Parathyroid adenoma (tissue), 2 donors: Measurements from ENCODE around the gene BEGAIN.

Experiments
- H2AFZ ChIP-seq: fragments of 300-600 bp; sonication (generic); one replicate; pipeline ENCODE4 v1.7.0; 2017; ENCODE audit warnings: antibody characterized with exemption, mild to moderate bottlenecking
- H3K27ac ChIP-seq: fragments of 300-600 bp; sonication (generic); one replicate; pipeline ENCODE4 v1.7.0; 2017
- H3K27me3 ChIP-seq: fragments of 300-600 bp; sonication (generic); one replicate; pipeline ENCODE4 v1.7.0; 2017; ENCODE audit warnings: low read length; ENCODE audit not compliant: control insufficient read depth, insufficient read depth
- H3K36me3 ChIP-seq: fragments of 300-600 bp; sonication (generic); one replicate; pipeline ENCODE4 v1.7.0; 2017; ENCODE audit warnings: low read length; ENCODE audit not compliant: control insufficient read depth, insufficient read depth
- H3K4me1 ChIP-seq: fragments of 300-600 bp; sonication (generic); one replicate; pipeline ENCODE4 v1.7.0; 2017; ENCODE audit warnings: control low read depth
- H3K4me2 ChIP-seq: fragments of 300-600 bp; sonication (generic); one replicate; pipeline ENCODE4 v1.7.0; 2017; ENCODE audit warnings: low read length
- H3K4me3 ChIP-seq: fragments of 300-600 bp; sonication (generic); one replicate; pipeline ENCODE4 v1.7.0; 2017; ENCODE audit warnings: low read depth, low read length
- H3K79me2 ChIP-seq: fragments of 300-600 bp; sonication (generic); one replicate; pipeline ENCODE4 v1.7.0; 2017; ENCODE audit warnings: control low read depth
- H3K9ac ChIP-seq: fragments of 300-600 bp; sonication (generic); one replicate; pipeline ENCODE4 v1.7.0; 2017; ENCODE audit warnings: mild to moderate bottlenecking
- H3K9me3 ChIP-seq: fragments of 300-600 bp; sonication (generic); one replicate; pipeline ENCODE4 v1.7.0; 2017; ENCODE audit warnings: low read length; ENCODE audit not compliant: control insufficient read depth
- TF ChIP-seq, protein P1 (sequence below): fragments of 300-600 bp; sonication (generic); IDR thresholded peaks from one replicate; pipeline ENCODE4 v1.7.0; 2017; ENCODE audit warnings: antibody characterized with exemption, mild to moderate bottlenecking
- donor health status: primary hyperparathyroidism.

Gene BEGAIN

DNA sequence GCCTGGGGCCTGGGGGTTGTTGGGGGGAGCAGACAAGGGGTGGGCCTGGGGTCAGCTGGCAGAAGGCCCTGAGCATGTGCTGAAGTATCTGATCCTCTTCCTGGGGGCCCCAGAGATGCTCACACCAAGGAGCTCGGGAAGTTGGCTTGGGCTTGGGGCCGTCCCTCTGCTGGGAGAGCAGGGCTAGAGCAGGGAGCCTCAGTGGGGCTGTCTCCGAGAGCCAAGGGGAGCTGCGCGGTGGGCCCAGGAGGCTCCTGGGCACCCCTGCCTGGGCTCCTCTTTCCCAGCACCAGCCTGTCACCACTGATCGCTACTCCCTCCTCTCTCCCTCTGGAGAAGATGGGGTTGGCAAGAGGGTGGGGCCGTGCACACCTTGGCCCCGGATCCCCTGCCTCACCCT is 28.3 kb downstream of the BEGAIN start:
- Histone ChIP-seq H2AFZ (no peak overlapping the region), H3K27me3 (no peaks in the 10 kb centered on the region), H3K4me2 (no peak overlapping the region), H3K9ac (no peak overlapping the region), H3K79me2 (peaks cover 4% of the 10 kb centered on the region), H3K9me3 (no peaks in the 10 kb centered on the region), H3K27ac (no peak overlapping the region), H3K36me3 (no peaks in the 10 kb centered on the region), H3K4me3 (no peak overlapping the region), H3K4me1 (peaks cover 4% of the 10 kb centered on the region)
- TF ChIP-seq, protein P1, sequence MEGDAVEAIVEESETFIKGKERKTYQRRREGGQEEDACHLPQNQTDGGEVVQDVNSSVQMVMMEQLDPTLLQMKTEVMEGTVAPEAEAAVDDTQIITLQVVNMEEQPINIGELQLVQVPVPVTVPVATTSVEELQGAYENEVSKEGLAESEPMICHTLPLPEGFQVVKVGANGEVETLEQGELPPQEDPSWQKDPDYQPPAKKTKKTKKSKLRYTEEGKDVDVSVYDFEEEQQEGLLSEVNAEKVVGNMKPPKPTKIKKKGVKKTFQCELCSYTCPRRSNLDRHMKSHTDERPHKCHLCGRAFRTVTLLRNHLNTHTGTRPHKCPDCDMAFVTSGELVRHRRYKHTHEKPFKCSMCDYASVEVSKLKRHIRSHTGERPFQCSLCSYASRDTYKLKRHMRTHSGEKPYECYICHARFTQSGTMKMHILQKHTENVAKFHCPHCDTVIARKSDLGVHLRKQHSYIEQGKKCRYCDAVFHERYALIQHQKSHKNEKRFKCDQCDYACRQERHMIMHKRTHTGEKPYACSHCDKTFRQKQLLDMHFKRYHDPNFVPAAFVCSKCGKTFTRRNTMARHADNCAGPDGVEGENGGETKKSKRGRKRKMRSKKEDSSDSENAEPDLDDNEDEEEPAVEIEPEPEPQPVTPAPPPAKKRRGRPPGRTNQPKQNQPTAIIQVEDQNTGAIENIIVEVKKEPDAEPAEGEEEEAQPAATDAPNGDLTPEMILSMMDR, result no peak

GRCh38 chr14:100558226-100558625 is 29.0 kb downstream of the BEGAIN start:
- TF ChIP-seq, protein P1, result no peak
- peaks cover 4% of the 10 kb centered on the region for H3K4me1 ChIP-seq
- H3K9me3 ChIP-seq, result no peaks in the 10 kb centered on the region
- no peaks in the 10 kb centered on the region for H3K36me3 ChIP-seq
- H3K4me2 ChIP-seq, result no peak overlapping the region
- H3K27ac ChIP-seq, result no peak overlapping the region
- H3K27me3 ChIP-seq, result no peaks in the 10 kb centered on the region
- H3K4me3 ChIP-seq, result no peak overlapping the region
- no peak overlapping the region for H2AFZ ChIP-seq
- peaks cover 4% of the 10 kb centered on the region for H3K79me2 ChIP-seq
- H3K9ac ChIP-seq, result no peak overlapping the region

GRCh38 chr14:100557658-100558057 is 29.6 kb downstream of the BEGAIN start:
- Histone ChIP-seq H3K9me3 (no peaks in the 10 kb centered on the region), H3K9ac (no peak overlapping the region), H3K4me1 (peaks cover 4% of the 10 kb centered on the region), H3K36me3 (no peaks in the 10 kb centered on the region), H3K4me2 (no peak overlapping the region), H3K79me2 (peaks cover 4% of the 10 kb centered on the region), H3K27ac (no peak overlapping the region), H2AFZ (no peak overlapping the region), H3K27me3 (no peaks in the 10 kb centered on the region), H3K4me3 (no peak overlapping the region)
- TF ChIP-seq, protein P1, result no peak

GRCh38 chr14:100556936-100557505 is 30.2 kb downstream of the BEGAIN start:
- TF ChIP-seq, protein P1, result no peak
- H3K4me1 ChIP-seq, result peaks cover 4% of the 10 kb centered on the region

DNA sequence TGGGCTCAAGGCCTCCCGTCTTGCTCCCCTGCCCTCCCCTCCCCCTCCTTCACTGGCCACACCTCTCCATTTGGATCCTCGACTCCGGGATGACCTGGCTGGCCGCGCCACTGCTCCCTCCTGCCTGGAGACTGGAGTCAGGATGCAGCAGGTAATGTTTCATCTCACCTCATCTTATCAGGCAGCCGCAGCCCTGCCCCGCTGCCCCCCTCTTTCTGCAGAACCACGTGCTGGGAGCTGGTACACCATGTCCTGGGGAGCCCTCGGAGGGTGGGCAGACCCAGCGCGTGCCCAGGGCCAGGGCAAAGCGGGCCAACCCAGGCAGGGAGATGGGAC is 31.1 kb downstream of the BEGAIN start:
- no peak overlapping the region for H3K9ac ChIP-seq
- H3K27ac ChIP-seq, result no peak overlapping the region
- H3K4me3 ChIP-seq, result no peak overlapping the region
- no peaks in the 10 kb centered on the region for H3K36me3 ChIP-seq
- no peak overlapping the region for H3K4me2 ChIP-seq
- no peaks in the 10 kb centered on the region for H3K9me3 ChIP-seq
- H3K79me2 ChIP-seq, result peaks cover 2% of the 10 kb centered on the region
- H2AFZ ChIP-seq, result no peak overlapping the region
- no peaks in the 10 kb centered on the region for H3K27me3 ChIP-seq
- TF ChIP-seq, protein P1, result no peak
- H3K4me1 ChIP-seq, result peaks cover 4% of the 10 kb centered on the region

More at GRCh38 chr14:100556936-100557505, 30.2 kb downstream of the BEGAIN start:
- no peaks in the 10 kb centered on the region for H3K27me3 ChIP-seq
- no peak overlapping the region for H3K4me3 ChIP-seq
- peaks cover 2% of the 10 kb centered on the region for H3K79me2 ChIP-seq
- H3K4me2 ChIP-seq, result no peak overlapping the region
- H3K9ac ChIP-seq, result no peak overlapping the region
- H3K9me3 ChIP-seq, result no peaks in the 10 kb centered on the region
- no peak overlapping the region for H3K27ac ChIP-seq
- no peaks in the 10 kb centered on the region for H3K36me3 ChIP-seq
- no peak overlapping the region for H2AFZ ChIP-seq
